SK-N-DZ (cell line): ENCODE results near the gene NRN1.
"Not testable (repeated sequence)": the region's sequence is repeated elsewhere in the genome, so short reads cannot be mapped to it uniquely, and the experiment has no call there.

Source experiments
- DNase-seq: peaks from one replicate; pipeline ENCODE4 v3.0.0-alpha.2; 2015; ENCODE audit warnings: low spot score

NRN1 gene

DNA sequence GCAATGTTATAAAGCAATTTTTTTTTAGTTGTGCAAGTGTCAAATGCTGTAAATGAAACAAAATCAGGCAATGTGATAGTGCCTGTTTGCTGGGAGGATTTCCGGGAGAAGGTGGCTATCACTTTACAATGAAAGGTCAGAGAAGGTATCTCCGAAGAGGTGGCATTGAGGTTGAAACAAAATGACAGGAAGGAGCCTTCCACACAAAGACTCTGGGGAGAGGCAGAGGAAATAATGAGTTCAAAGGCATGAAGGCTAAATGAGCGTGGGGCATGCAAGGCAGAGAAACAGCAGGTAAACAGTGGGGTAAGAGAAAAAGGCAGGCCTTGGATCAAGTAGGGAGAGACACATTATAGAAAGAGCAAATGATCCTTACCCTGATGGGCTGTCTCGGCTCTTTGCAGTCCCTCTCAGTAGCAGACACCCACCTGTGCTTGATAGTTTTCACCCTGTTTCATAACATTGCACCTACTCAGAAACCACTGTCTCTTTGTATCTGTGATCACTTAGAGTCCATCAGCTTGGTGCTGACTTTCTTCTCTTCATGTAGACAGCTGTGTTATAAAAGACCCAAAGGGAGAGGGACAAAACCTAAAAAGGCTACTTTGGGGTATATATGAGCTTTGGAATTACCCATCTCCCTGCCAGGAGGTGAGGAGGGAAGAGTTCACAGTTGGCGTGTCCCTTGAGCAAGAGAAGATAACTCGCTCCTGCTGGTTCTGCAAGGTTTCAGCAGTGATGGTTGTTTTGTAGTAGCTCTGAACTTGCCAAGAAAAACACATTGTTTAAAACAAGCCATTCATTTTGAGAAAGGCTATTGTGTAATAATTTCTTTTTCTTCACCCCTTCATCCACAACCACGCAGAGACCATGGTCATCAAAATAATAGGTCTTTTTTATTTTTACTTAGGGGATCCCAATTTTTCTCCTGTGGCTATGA, 22.3 kb downstream of the NRN1 start:
- DNase-seq: no peak

DNA sequence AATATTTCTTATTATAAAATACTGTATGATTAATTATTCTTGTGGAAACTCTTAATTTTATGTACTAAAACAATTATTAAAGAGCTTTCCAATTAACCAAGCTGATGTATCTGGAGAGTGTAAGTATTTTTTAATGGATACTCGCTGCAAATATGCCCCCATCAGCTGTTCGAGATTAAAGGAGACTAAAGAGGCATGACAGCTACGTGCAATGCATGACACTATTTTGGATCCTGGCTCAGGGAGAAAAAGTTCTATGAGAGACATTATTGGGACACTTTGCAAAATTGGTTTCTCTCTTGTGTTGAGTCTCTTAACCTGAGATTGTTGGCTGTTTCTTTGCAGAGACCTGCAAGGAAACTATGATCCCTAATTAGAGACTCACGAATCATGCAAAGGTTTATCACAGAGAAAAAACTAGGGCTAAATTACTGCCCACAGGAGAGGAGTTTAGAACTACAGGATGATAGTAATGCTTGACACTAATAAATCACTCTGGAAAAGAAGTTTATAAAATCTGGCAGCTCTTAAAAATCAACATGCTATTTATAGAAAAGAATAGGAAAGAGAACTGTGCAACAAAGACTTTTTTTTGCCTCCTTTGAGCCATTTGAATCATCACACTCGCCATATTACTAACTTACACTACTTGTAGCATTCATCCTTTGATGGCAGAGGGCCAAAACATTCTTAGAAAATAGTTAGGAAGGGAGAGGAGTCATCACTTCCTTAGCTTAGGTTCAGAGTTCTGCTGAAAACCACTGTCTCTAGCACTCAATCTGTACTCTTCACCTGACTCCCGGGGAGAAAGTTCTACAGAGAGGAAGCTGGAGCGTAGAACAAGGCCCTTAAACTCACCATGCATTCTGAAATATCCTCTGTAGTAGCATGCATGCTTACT, 25.3 kb downstream of the NRN1 start:
- no peak for DNase-seq

DNA sequence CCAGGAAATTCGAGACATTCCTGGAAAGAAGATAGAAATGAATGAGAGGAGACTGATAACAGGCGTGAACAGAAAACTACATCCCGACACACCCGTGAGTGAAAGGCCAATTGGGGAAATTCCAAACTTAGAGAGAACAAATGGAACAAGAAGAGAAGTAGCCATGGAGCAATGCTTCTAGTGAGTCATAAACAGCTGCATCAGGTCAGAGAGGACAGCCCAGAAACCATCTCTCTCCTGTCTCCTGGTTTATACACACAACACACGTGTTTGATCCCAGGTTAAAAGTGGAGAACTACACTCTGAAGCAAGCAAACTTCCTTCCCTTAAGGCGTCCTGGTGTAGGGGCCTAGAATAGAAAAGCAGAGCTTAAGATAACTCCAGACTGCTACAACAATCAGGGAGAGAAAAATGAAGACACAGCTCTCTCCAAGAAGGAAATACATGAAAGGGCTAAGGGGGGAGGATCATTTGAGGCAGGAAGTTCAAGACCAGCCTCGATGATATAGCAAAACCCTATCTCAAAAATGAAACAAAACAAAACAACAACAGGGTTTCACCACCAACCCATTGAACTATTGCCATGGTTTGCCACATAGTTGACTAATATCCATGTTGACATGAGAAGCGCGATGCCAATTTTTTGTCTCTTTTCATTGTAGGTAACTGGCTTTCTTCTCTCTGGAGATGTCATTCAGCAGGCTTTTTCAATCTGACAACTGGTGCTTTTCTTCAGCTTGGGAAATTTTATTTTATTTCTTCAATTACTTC, 26.9 kb downstream of the NRN1 start:
- DNase-seq: no peak

DNA sequence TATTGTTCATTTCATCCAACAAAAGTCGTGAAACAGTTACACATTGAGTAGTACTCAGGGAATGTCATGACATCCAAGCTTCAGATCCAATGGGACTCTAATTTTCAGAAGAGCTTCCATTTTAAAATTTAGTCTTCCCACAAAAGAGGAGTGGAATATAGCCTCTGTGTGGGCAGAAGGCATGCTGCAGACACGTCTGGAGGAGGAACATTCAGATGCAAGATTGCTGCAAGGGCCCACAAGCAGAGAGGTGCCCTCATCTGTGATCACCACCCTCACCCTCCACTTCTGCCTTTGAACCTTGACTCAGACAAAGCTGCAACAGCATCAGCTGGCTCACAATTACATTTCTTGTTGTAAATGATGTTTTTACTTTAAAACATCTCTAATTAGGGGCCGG, 29.9 kb downstream of the NRN1 start:
- no peak for DNase-seq

DNA sequence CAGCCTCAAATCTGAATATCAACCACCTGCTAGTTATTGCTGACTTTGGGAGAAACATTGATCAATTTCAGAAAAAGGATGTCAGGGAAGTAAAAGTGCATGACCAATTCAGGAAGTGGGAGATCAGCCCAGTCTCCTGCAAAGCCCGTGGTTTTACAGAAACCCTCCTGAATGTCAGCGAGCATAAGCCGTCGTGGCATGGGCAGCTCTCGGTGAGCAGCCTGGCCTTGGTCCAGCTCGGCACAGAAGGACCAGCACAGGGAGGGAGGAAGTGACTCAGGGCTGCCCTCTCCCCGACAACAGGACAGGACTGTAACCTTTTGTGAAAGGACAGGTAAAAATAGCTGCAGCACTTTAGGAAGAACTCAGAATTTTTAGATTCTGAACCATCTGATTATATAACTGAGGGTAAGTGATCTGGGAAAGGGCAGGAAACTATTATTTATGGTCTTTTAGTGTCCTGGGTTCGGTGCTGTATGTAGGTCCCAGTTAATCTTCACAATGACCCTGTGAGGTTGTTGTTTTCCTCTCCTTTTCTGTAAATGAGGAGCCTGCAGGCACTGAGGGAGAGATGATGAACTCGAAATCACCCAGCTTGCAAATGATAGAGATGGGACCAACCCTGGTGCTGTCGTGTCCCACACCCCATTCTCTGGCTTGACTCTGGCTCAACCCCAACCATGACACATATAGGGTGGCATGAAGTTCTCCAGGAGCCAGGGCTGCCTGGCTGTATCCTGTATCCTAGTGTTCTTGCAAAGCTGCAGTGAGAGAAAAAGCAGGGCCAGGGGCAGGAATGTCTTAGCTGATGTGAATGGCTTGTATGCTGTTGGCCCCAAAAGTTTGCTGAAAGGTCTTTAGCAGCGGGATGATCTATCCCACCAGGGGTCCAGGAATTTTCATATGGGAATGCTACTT, 37.6 kb downstream of the NRN1 start:
- no peak for DNase-seq

DNA sequence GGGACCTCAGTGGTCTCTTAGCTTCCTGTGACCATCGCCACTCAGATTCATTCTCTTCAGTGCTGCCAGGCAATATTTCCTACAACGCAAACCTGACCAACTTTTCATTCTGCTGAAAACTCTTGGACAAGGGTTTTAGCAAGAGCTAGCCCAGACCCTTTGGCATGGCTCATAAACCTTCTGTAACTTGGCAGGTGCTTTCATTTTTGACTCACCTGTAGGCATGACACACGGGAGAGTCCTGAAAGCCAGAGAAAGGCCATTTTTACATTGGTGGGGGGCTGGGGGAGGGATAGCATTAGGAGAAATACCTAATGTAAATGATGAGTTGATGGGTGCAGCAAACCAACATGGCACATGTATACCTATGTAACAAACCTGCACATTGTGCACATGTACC, 38.7 kb downstream of the NRN1 start:
- not testable (repeated sequence) for DNase-seq

DNA sequence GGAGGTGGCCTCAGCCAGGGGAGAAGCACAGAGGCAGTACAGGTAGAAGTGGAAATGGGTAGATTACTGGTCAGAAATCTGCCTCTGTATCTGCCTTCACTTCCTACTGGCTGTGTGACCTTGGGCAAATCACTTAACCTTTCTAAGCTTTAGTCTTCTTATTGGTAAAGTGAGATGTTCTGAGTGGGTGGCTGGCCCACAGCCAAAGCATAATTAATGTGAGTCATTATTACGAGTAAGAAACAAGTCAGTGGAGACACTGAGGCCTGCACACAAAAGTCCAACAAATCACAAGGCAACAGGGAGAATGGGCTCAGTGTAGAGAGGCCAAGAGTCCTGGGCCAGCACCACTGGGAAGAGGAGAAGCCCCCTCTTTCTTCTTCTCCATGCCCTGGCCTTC, 39.1 kb downstream of the NRN1 start:
- no peak for DNase-seq

DNA sequence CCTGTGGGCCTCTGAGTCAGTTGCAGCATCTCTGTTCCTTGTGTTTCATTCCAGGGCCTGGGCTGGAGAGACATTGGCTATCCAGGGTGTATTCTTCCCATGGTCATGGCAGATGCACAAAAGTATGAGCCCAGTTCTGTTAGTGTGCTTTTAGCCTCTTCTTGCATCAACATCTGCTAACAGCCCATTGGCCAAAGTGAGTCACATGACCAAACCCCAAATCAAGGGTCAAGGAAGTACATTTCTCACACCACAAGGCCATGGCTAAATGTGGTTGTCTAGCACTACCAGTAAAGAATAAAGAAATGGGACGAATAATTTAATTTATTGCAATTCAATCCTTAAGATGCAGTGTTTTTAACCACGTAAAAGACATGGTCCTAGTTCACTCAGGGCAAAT, 43.9 kb downstream of the NRN1 start:
- no peak for DNase-seq

DNA sequence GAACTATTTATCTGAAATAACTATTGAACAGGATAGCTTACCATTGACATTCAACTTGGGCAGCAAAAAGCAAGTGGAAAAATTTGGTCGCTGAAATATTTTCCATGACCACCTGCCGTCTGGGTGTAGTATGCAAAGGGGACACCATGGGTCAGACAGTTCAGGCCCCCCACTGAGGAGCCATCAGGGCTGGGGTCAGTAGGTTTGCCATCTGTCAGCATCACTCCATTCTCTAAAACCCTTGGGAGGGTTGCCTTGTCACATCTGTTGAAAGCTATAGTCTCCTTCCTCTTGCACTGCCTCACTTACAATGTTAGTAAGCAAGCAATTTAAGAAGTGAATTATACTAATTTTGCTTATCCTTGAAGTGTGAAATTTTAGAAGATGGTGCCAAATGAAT, 44.9 kb downstream of the NRN1 start:
- no peak for DNase-seq

DNA sequence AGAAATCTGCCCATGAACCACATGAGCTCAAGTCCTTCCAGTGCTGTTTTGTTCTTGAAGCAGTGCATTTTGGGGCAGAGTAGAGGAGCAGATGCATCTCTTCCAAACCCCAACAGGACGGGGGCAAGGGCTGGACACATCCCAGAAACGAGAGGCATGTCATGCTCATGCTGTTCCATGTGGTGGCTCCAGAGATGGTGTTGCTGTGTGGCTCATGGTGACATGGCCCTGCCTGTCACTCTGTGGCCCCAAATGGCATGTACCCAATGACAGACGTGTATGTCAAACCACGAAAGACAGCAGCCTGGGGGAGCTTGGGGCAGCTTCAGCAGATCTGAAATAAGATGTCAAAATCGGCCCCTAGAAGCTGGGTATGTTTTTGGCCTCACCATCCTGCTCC, 46.3 kb downstream of the NRN1 start:
- DNase-seq: no peak

DNA sequence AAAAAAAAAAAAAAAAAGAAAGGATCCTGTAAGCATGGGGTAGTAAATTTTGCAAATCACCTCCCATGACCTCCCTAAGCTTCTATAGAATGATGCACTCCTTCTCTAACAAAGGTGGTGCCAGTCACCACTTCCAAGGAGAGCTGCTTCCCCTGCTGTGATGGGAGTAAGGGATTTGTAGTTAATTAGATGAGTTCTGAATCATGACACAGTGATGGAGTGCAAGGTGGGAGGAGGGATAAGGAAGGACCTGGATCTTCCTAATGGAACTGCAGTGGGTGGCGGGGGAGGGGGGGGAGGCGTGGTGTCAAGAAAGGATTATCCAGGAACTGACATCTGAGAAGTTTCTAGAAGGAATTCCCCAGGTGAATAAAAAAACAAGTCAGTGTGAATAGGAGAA, 47.8 kb downstream of the NRN1 start:
- DNase-seq: no peak

DNA sequence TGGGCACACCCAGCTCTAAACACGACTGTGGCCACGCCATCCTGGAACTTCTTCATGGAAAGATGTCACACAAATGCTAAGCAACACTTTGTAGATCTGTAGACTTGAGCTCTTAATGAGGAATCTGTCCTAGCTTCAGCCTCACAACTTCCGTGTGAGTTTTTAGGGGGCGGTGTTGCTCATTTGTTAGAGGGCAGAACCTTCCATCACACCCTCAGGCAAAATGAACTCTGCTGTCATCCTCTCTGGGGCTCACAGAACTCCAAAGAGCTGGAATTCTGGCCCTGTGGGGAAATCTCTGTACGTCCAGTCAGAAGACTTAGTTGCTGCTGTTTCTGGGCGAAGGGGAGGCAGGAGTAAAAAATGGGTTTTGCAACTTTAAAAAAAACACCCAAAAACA, 49.8 kb downstream of the NRN1 start:
- DNase-seq: no peak

DNA sequence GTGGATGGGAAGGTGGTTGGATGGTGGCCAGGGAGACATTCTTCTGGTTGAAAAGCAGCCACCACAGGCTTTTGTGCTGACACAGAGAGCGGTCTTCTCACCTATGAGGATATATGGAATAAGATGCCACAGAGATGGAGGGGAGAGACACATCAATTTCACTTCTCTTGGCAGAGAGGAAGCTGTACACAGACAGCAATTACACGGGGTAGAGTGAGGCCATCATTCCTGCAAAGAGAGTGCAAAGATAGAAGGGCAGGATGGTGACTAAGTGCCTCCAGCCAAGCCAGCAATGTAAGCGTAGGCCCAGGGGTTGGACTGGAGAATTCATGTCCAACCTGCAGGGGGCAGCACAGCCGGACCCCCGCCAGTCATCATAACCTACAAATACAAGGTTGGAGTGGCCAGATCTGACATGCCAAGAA, 56.4 kb downstream of the NRN1 start:
- no peak for DNase-seq
